ENCODE data around the gene GABBR2.
"Not testable (repeated sequence)": the region's sequence is repeated elsewhere in the genome, so short reads cannot be mapped to it uniquely, and the experiment has no call there.

The GABBR2 gene

GRCh38 chr9:98287384-98287783 lies 421.4 kb downstream of the GABBR2 start:
- Histone ChIP-seq H3K27ac (ENCODE audit: low read length) (no peak overlapping the region), H3K9ac (ENCODE audit: low read length) (no peak overlapping the region), H2AFZ (ENCODE audit: low read depth, low read length) (no peak overlapping the region), H3K36me3 (replicated peaks; ENCODE audit: low read depth, low read length) (no peaks in the 10 kb centered on the region), H3K4me1 (ENCODE audit: low read length) (no peaks in the 10 kb centered on the region), H4K20me1 (ENCODE audit: insufficient read depth, low read length) (no peaks in the 10 kb centered on the region), H3K4me2 (ENCODE audit: low read length) (no peak overlapping the region), H3K4me3 (ENCODE audit: low read length) (no peak overlapping the region), H3K9me3 (ENCODE audit: insufficient read depth, low read length) (no peaks in the 10 kb centered on the region), H3K27me3 (ENCODE audit: low read depth, low read length) (peaks cover 22% of the 10 kb centered on the region), H3K79me2 (ENCODE audit: low read length) (no peaks in the 10 kb centered on the region)
- TF ChIP-seq CTCF (IDR thresholded peaks at IDR 0.05; ENCODE audit: low read depth, low read length) (no peak), EZH2phosphoT487 (IDR thresholded peaks at IDR 0.05; ENCODE audit: low read depth) (no peak)

GRCh38 chr9:98285446-98285845 lies 423.3 kb downstream of the GABBR2 start:
- no peak overlapping the region for H3K27ac ChIP-seq (ENCODE audit: low read length)
- H3K9me3 ChIP-seq (ENCODE audit: insufficient read depth, low read length) = no peaks in the 10 kb centered on the region
- H3K4me1 ChIP-seq (ENCODE audit: low read length) = no peaks in the 10 kb centered on the region
- H3K9ac ChIP-seq (ENCODE audit: low read length) = no peak overlapping the region
- H3K36me3 ChIP-seq (replicated peaks; ENCODE audit: low read depth, low read length) = no peaks in the 10 kb centered on the region
- H3K79me2 ChIP-seq (ENCODE audit: low read length) = no peaks in the 10 kb centered on the region
- no peaks in the 10 kb centered on the region for H4K20me1 ChIP-seq (ENCODE audit: insufficient read depth, low read length)
- H3K4me2 ChIP-seq (ENCODE audit: low read length) = no peak overlapping the region
- peaks cover 13% of the 10 kb centered on the region for H3K27me3 ChIP-seq (ENCODE audit: low read depth, low read length)
- TF ChIP-seq CTCF (IDR thresholded peaks at IDR 0.05; ENCODE audit: low read depth, low read length) = no peak
- no peak for TF ChIP-seq EZH2phosphoT487 (IDR thresholded peaks at IDR 0.05; ENCODE audit: low read depth)
- no peak overlapping the region for H3K4me3 ChIP-seq (ENCODE audit: low read length)
- no peak overlapping the region for H2AFZ ChIP-seq (ENCODE audit: low read depth, low read length)

DNA sequence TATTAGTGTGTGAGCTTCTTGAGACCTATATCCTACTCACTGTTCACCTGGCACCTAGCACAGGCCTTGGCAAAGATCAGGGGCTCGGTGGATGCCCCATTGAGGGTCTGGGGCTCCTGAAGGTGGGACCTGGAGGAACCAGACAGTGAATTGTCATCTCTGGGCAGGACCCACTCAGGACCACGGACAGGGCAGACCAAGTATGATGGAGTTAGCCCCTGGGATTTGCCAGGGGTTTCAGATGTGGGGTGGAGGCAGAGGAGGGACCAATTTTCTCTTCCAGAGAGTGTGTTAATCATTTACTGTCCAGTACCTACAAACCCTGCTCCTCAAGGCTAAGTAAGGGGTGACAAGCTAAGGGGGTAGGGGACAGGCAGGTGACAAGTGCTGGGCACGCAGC lies 424.0 kb downstream of the GABBR2 start:
- no peak overlapping the region for H3K9ac ChIP-seq (ENCODE audit: low read length)
- H3K36me3 ChIP-seq (replicated peaks; ENCODE audit: low read depth, low read length) = no peaks in the 10 kb centered on the region
- TF ChIP-seq EZH2phosphoT487 (IDR thresholded peaks at IDR 0.05; ENCODE audit: low read depth) = no peak
- TF ChIP-seq CTCF (IDR thresholded peaks at IDR 0.05; ENCODE audit: low read depth, low read length) = no peak
- H3K79me2 ChIP-seq (ENCODE audit: low read length) = no peaks in the 10 kb centered on the region
- H3K27me3 ChIP-seq (ENCODE audit: low read depth, low read length) = peaks cover 13% of the 10 kb centered on the region
- H3K27ac ChIP-seq (ENCODE audit: low read length) = no peak overlapping the region
- no peaks in the 10 kb centered on the region for H4K20me1 ChIP-seq (ENCODE audit: insufficient read depth, low read length)
- H3K4me3 ChIP-seq (ENCODE audit: low read length) = no peak overlapping the region
- no peak overlapping the region for H3K4me2 ChIP-seq (ENCODE audit: low read length)
- H2AFZ ChIP-seq (ENCODE audit: low read depth, low read length) = no peak overlapping the region
- H3K9me3 ChIP-seq (ENCODE audit: insufficient read depth, low read length) = no peaks in the 10 kb centered on the region
- no peaks in the 10 kb centered on the region for H3K4me1 ChIP-seq (ENCODE audit: low read length)

DNA sequence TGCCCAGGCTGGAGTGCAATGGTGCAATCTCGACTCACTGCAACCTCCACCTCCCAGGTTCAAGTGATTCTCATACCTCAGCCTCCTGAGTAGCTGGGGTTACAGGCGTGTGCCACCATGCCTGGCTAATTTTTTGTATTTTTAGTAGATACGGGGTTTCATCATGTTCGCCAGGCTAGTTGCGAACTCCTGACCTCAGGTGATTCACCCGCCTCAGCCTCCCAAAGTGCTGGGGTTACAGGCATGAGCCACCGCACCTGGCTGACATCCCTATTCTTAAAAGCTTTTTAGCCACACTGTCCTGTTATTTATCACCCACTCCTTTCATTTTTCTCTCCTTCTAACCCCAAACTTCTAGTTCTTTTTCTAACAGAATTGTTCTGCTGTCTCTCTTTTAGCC lies 425.6 kb downstream of the GABBR2 start:
- H3K27ac ChIP-seq (ENCODE audit: low read length); H3K36me3 ChIP-seq (replicated peaks; ENCODE audit: low read depth, low read length); H3K4me2 ChIP-seq (ENCODE audit: low read length): not testable (repeated sequence)

DNA sequence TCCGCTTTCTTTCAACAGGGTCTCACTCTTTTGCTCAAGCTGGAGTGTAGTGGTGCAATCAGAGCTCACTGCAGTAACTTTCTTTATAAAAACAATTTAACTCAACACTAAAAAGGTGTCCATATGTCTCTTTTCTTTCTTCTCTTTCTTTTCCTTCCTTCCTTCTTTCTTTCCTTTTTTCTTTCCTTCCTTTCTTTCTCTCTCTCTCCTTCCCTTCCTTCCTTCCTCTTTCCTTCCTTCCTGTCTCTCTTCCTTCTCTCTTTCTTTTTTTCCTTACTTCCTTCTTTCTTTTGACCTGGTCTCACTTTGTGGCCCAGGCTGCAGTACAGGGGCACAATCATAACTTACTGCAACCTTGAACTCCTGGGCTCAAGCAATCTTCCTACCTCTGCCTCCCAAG lies 427.5 kb downstream of the GABBR2 start:
- Histone ChIP-seq H2AFZ (ENCODE audit: low read depth, low read length) (no peak overlapping the region), H3K9me3 (ENCODE audit: insufficient read depth, low read length) (no peaks in the 10 kb centered on the region), H3K27ac (ENCODE audit: low read length) (no peak overlapping the region), H3K4me3 (ENCODE audit: low read length) (no peak overlapping the region), H3K4me2 (ENCODE audit: low read length) (no peak overlapping the region), H3K79me2 (ENCODE audit: low read length) (no peaks in the 10 kb centered on the region), H3K9ac (ENCODE audit: low read length) (no peak overlapping the region), H3K4me1 (ENCODE audit: low read length) (no peaks in the 10 kb centered on the region), H3K36me3 (replicated peaks; ENCODE audit: low read depth, low read length) (no peaks in the 10 kb centered on the region), H4K20me1 (ENCODE audit: insufficient read depth, low read length) (no peaks in the 10 kb centered on the region), H3K27me3 (ENCODE audit: low read depth, low read length) (peaks cover 41% of the 10 kb centered on the region)
- TF ChIP-seq EZH2phosphoT487 (IDR thresholded peaks at IDR 0.05; ENCODE audit: low read depth) (no peak), CTCF (IDR thresholded peaks at IDR 0.05; ENCODE audit: low read depth, low read length) (no peak)

More for the DNA sequence above, 425.6 kb downstream of the GABBR2 start:
- not testable (repeated sequence) for H4K20me1 ChIP-seq (ENCODE audit: insufficient read depth, low read length); H3K4me3 ChIP-seq (ENCODE audit: low read length); H3K9me3 ChIP-seq (ENCODE audit: insufficient read depth, low read length); H2AFZ ChIP-seq (ENCODE audit: low read depth, low read length); H3K4me1 ChIP-seq (ENCODE audit: low read length); H3K79me2 ChIP-seq (ENCODE audit: low read length); H3K9ac ChIP-seq (ENCODE audit: low read length)
- peaks cover 24% of the 10 kb centered on the region for H3K27me3 ChIP-seq (ENCODE audit: low read depth, low read length)

Measured in OCI-LY3 (cell line).